Neural crest cell (in vitro differentiated cells): ENCODE measurements around the gene PLPP3. TPM values are rescaled to one million over a fixed set of nuclear protein-coding genes. Genes with fewer than 3 reads are reported as not detected.

Source experiments
- DNase-seq: peaks from one replicate; pipeline ENCODE4 v3.0.0; 2021; ENCODE audit warnings: low read depth, mixed read lengths, low spot score
- H3K27ac Mint-ChIP-seq: one replicate; pipeline ENCODE4 v1.8.0; 2021; ENCODE audit warnings: mild to moderate bottlenecking, mixed read lengths; ENCODE audit not compliant: unreplicated experiment
- H3K27me3 Mint-ChIP-seq: 2 replicates; pipeline ENCODE4 v1.8.0; 2021; ENCODE audit warnings: low read depth, mild to moderate bottlenecking, mixed read lengths
- H3K36me3 Mint-ChIP-seq: 2 replicates; pipeline ENCODE4 v1.8.0; 2021; ENCODE audit warnings: low read depth, mild to moderate bottlenecking, mixed read lengths
- H3K4me1 Mint-ChIP-seq: 2 replicates; pipeline ENCODE4 v1.8.0; 2021; ENCODE audit warnings: mixed read lengths
- H3K4me3 Mint-ChIP-seq: one replicate; pipeline ENCODE4 v1.8.0; 2021; ENCODE audit warnings: mild to moderate bottlenecking, mixed read lengths
- H3K9me3 Mint-ChIP-seq: 2 replicates; pipeline ENCODE4 v1.8.0; 2021; ENCODE audit warnings: mixed read lengths
- total RNA-seq: library from RNA; stranded (reverse); gene quantifications from 2 replicates; pipeline ENCODE4 v1.2.1, GENCODE V29; 2021
- TF ChIP-seq, protein P1 (sequence below): fragments of 200-600 bp; sonication (generic); conservative IDR thresholded peaks from 2 replicates; pipeline ENCODE4 v1.5.0; 2021; ENCODE audit warnings: antibody characterized with exemption, mild to moderate bottlenecking

PLPP3 gene
- total RNA-seq, 1 donor from 2014 or later = 24.7 TPM

DNA sequence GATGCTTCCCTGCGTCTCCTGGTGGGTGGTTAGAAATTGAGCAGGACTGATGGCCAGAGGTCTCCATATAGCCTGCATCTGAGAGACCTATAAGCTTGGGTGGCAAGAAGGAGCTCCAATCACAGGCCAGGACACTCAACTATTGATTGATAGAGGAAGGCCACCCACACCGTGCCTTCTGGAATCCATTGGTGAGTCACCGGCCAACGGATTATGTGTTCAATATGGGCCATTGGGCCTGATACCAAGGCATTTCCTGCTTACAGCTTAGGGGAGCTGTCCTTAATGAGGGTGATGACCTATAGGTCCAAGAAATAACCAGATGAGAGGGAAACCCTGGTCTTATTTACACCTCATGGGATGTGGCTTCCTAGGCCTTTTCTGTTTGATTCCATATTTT is 115.1 kb downstream of the PLPP3 start:
- peaks cover 19% of the 10 kb centered on the region for H3K4me1 Mint-ChIP-seq

GRCh38 chr1:56463376-56463775 is 116.0 kb downstream of the PLPP3 start:
- no peaks in the 10 kb centered on the region for H3K36me3 Mint-ChIP-seq
- no peak overlapping the region for H3K27ac Mint-ChIP-seq
- peaks cover 13% of the 10 kb centered on the region for H3K4me1 Mint-ChIP-seq
- DNase-seq = no peak
- no peak overlapping the region for H3K4me3 Mint-ChIP-seq
- H3K9me3 Mint-ChIP-seq = no peaks in the 10 kb centered on the region
- H3K27me3 Mint-ChIP-seq = no peaks in the 10 kb centered on the region
- TF ChIP-seq, protein P1, sequence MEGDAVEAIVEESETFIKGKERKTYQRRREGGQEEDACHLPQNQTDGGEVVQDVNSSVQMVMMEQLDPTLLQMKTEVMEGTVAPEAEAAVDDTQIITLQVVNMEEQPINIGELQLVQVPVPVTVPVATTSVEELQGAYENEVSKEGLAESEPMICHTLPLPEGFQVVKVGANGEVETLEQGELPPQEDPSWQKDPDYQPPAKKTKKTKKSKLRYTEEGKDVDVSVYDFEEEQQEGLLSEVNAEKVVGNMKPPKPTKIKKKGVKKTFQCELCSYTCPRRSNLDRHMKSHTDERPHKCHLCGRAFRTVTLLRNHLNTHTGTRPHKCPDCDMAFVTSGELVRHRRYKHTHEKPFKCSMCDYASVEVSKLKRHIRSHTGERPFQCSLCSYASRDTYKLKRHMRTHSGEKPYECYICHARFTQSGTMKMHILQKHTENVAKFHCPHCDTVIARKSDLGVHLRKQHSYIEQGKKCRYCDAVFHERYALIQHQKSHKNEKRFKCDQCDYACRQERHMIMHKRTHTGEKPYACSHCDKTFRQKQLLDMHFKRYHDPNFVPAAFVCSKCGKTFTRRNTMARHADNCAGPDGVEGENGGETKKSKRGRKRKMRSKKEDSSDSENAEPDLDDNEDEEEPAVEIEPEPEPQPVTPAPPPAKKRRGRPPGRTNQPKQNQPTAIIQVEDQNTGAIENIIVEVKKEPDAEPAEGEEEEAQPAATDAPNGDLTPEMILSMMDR = no peak

More for the DNA sequence above, 115.1 kb downstream of the PLPP3 start:
- H3K9me3 Mint-ChIP-seq = no peaks in the 10 kb centered on the region
- H3K27ac Mint-ChIP-seq = no peak overlapping the region
- no peak for DNase-seq
- no peak overlapping the region for H3K4me3 Mint-ChIP-seq
- H3K36me3 Mint-ChIP-seq = no peaks in the 10 kb centered on the region
- TF ChIP-seq, protein P1 = no peak
- H3K27me3 Mint-ChIP-seq = no peaks in the 10 kb centered on the region

DNA sequence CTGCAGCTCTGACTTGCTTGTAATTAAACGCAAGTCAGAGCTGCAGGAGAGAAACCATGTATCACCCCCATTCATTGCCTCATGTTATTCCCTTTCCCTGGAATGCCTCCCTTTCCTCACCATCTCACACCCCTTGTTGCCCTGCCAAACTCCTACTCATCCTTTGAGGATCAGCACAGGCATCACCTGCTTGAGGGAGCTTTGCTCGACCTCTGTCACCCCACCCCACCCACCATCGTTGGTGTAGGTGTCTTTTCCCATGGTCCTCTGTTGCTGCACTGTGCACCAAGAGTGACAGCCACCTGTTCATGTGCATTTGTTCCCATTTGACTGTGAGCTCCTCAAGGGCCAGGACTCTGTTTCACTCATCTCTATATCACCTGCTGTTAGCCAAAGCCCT is 117.2 kb downstream of the PLPP3 start:
- peaks cover 16% of the 10 kb centered on the region for H3K4me1 Mint-ChIP-seq
- H3K36me3 Mint-ChIP-seq = no peaks in the 10 kb centered on the region
- H3K27ac Mint-ChIP-seq = no peak overlapping the region
- no peak overlapping the region for H3K4me3 Mint-ChIP-seq
- no peaks in the 10 kb centered on the region for H3K27me3 Mint-ChIP-seq
- no peak for DNase-seq
- H3K9me3 Mint-ChIP-seq = no peaks in the 10 kb centered on the region
- TF ChIP-seq, protein P1 = no peak

- no peak for DNase-seq
- Mint-ChIP-seq H3K36me3 (no peaks in the 10 kb centered on the region), H3K27me3 (no peaks in the 10 kb centered on the region), H3K9me3 (no peaks in the 10 kb centered on the region), H3K4me1 (peaks cover 16% of the 10 kb centered on the region), H3K27ac (no peak overlapping the region), H3K4me3 (no peak overlapping the region)
- TF ChIP-seq, protein P1 = no peak
Observed at GRCh38 chr1:56461158-56462127, 117.9 kb downstream of the PLPP3 start.

- DNase-seq = no peak
- Mint-ChIP-seq H3K27ac (no peak overlapping the region), H3K4me1 (peaks cover 16% of the 10 kb centered on the region), H3K36me3 (no peaks in the 10 kb centered on the region), H3K4me3 (no peak overlapping the region), H3K27me3 (no peaks in the 10 kb centered on the region), H3K9me3 (no peaks in the 10 kb centered on the region)
- TF ChIP-seq, protein P1 = no peak
Observed at GRCh38 chr1:56459260-56459659, 120.1 kb downstream of the PLPP3 start.
